DOHH2 (cell line): Measurements from ENCODE around the gene RBM18.

ENCODE experiments used
- CTCF ChIP-seq: fragments of 200-600 bp; sonication (generic); IDR thresholded peaks from one replicate; pipeline ENCODE4 v1.5.1; 2014; ENCODE audit warnings: antibody characterized with exemption, mild to moderate bottlenecking, low read depth, low read length; ENCODE audit not compliant: poor library complexity, severe bottlenecking
- EZH2phosphoT487 ChIP-seq: fragments of 200-600 bp; sonication (generic); IDR thresholded peaks from 2 replicates; pipeline ENCODE4 v1.6.1; 2017; ENCODE audit warnings: borderline replicate concordance, mild to moderate bottlenecking, antibody characterized with exemption, low read length, moderate library complexity, mixed read lengths

- TF ChIP-seq CTCF (no peak), EZH2phosphoT487 (no peak)
Measured at GRCh38 chr9:122276096-122276495, 11.5 kb upstream of the RBM18 start.
